Activated naive CD4-positive, alpha-beta T cell treated with anti-CD3 and anti-CD28 coated beads for 36 hours (primary cell): Measurements from ENCODE around the gene RPGRIP1. TPM values are rescaled to one million over a fixed set of nuclear protein-coding genes. Genes with fewer than 3 reads are reported as not detected.
A peak's percentile ranks its signal among the peaks of the same experiment; 100 is the strongest.
"Not testable (repeated sequence)": the region's sequence is repeated elsewhere in the genome, so short reads cannot be mapped to it uniquely, and the experiment has no call there.

ENCODE experiments used
- CTCF ChIA-PET: fragments of 350-600 bp; sonication (Branson Sonifier 250); formaldehyde crosslinking; loops from one replicate; lab custom pipeline; 2021; ENCODE audit warnings: antibody characterized with exemption; lab: Charles Lee
- DNase-seq: peaks from one replicate; pipeline ENCODE4 v3.0.0-alpha.2; 2020
- H3K27ac Mint-ChIP-seq: one replicate; pipeline ENCODE4 v1.8.0; 2021; ENCODE audit warnings: mild to moderate bottlenecking, mixed read lengths
- H3K27me3 Mint-ChIP-seq: one replicate; pipeline ENCODE4 v1.8.0; 2021; ENCODE audit warnings: low read depth, mixed read lengths
- H3K36me3 Mint-ChIP-seq: one replicate; pipeline ENCODE4 v1.8.0; 2021; ENCODE audit warnings: low read depth, mixed read lengths
- H3K4me1 Mint-ChIP-seq: one replicate; pipeline ENCODE4 v1.8.0; 2021; ENCODE audit warnings: low read depth, mixed read lengths
- H3K4me3 Mint-ChIP-seq: one replicate; pipeline ENCODE4 v1.8.0; 2021; ENCODE audit warnings: mild to moderate bottlenecking, moderate library complexity, mixed read lengths
- H3K9me3 Mint-ChIP-seq: one replicate; pipeline ENCODE4 v1.8.0; 2021; ENCODE audit warnings: mixed read lengths
- intact Hi-C: fragments of 100-400 bp; cut with micrococcal nuclease; formaldehyde crosslinking; loops from one replicate; pipeline ENCODE4 v1.15.1; 2023
- total RNA-seq, 2 experiments: library from RNA; stranded (reverse); gene quantifications; one replicate each; pipeline ENCODE4 v1.2.3, GENCODE V29; 2021

Gene RPGRIP1
- total RNA-seq, 2 experiments from 2014 or later = not detected

DNA sequence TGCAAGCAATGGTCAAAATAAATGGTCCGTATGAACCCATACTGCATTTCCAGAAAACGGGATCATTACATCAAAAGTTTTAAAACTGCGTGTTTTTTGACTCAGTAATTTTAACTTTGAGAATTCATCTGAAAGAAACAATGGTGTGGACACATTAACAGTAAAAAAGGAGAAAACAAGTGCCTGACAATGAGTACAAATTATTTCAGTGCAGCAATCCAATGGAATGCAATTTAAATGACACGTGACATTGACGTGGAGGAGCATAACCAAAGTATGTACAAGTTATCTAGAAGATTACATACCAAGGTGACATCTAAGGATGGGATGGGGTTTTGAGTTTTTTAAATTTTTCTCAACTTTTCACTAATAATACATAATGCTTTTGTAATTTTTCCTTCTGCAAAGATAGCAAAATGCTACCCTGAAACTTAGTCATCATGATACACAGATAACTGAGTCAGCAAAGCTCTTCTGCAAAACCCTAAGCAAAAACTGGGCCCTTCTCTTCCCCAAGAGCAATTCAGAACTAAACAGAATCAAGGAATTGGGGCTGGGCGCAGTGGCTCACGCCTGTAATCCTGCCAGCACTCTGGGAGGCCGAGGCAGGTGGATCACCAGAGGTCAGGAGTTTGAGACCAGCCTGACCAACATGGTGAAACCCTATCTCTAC is 31.0 kb upstream of the RPGRIP1 start:
- intact Hi-C loops = loop anchor here (2.0 kb wide), 1 partner anchor 14 kb away; no protein-coding TSS in a partner anchor

DNA sequence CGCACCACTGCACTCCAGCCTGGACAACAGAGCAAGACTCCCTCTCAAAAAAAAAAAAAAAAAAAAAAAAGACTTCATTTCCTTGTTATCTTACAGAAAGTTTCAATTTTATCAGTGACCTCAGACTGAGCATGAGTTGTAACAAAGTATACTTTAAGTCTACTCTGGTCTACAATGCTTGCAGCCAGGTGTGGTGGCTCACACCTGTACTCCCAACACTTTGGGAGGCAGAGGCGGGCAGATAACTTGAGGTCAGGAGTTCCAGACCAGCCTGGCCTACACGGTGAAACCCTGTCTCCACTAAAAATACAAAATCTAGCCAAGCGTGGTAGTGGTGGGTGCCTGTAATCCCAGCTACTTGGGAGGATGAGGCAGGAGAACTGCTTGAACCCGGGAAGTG is 28.7 kb upstream of the RPGRIP1 start:
- intact Hi-C loops = no loop called here
- H3K4me3 Mint-ChIP-seq = no peak overlapping the region
- H3K27me3 Mint-ChIP-seq = no peaks in the 10 kb centered on the region
- peak overlapping the region; percentile 41 for H3K27ac Mint-ChIP-seq
- DNase-seq = no peak
- peaks cover 73% of the 10 kb centered on the region for H3K36me3 Mint-ChIP-seq
- peaks cover 69% of the 10 kb centered on the region for H3K4me1 Mint-ChIP-seq
- no peaks in the 10 kb centered on the region for H3K9me3 Mint-ChIP-seq
- CTCF ChIA-PET = no interaction called here

More for the DNA sequence above, 31.0 kb upstream of the RPGRIP1 start:
- Mint-ChIP-seq H3K27ac (no peak overlapping the region), H3K27me3 (no peaks in the 10 kb centered on the region), H3K36me3 (peaks cover 73% of the 10 kb centered on the region), H3K9me3 (no peaks in the 10 kb centered on the region), H3K4me3 (no peak overlapping the region), H3K4me1 (peaks cover 70% of the 10 kb centered on the region)
- no peak for DNase-seq
- CTCF ChIA-PET = no interaction called here

DNA sequence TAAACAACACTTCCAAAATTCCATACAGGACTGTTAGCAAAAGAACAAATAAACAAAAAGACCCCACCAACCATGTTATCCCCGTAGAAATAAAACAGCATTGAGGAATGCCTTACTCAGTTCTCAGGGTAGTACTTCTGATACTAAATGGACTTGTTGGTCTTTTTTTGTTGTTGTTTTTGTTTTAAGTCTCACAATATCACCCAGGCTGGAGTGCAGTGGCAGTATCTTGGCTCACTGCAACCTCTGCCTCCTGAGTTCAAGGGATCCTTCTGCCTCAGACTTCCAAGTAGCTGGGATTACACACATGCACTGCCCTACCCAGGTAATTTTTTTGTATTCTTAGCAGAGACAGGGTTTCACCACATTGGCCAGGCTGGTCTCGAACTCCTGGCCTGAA is 27.7 kb upstream of the RPGRIP1 start:
- peaks cover 71% of the 10 kb centered on the region for H3K36me3 Mint-ChIP-seq
- CTCF ChIA-PET = no interaction called here
- H3K9me3 Mint-ChIP-seq = no peaks in the 10 kb centered on the region
- H3K27me3 Mint-ChIP-seq = no peaks in the 10 kb centered on the region
- peak overlapping the region; percentile 30 for H3K27ac Mint-ChIP-seq
- no peak for DNase-seq
- intact Hi-C loops = no loop called here
- no peak overlapping the region for H3K4me3 Mint-ChIP-seq
- H3K4me1 Mint-ChIP-seq = peaks cover 70% of the 10 kb centered on the region

DNA sequence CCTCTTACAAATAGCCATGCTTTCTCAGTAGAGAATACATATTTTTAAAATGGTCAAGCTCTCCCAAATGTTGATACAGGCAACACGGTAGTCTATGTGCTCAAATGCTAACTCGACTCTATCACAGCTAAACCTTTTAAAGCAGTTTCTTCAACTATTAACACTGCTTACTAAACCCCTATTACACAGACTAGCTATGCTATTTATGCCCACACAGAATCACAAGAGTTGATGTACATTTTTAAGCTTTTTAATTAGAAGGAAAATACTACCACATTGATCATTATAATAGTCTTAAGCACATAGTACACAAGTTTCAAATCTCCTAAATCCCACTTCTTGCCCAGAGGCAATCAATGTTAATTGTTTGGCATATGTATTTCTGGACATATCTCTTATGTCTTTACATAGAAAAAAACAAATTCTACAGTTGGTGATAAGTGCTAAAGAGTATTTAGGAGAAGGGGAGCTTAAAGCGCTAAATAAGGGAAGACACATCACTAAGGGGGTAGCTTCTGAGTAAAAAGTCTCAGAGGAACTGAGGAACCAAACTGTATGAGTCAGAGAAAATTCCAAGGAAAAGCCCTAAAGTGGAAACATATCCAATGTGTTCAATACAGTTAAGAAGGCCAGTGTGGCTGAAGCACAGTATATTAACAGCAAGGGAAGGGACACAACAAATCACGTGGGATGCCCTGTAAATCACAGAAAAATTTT is 24.3 kb upstream of the RPGRIP1 start:
- intact Hi-C loops = no loop called here
- Mint-ChIP-seq H3K36me3 (peaks cover 76% of the 10 kb centered on the region), H3K9me3 (no peaks in the 10 kb centered on the region), H3K27ac (peak overlapping the region; percentile 77), H3K27me3 (no peaks in the 10 kb centered on the region), H3K4me3 (peak overlapping the region; percentile 24), H3K4me1 (peaks cover 73% of the 10 kb centered on the region)
- CTCF ChIA-PET = interaction anchor here (0.6 to 1.3 kb wide), 5 partner anchors 9 to 40 kb away, joined by 3 to 5 read pairs (median 4); no protein-coding TSS in a partner anchor
- DNase-seq = no peak

DNA sequence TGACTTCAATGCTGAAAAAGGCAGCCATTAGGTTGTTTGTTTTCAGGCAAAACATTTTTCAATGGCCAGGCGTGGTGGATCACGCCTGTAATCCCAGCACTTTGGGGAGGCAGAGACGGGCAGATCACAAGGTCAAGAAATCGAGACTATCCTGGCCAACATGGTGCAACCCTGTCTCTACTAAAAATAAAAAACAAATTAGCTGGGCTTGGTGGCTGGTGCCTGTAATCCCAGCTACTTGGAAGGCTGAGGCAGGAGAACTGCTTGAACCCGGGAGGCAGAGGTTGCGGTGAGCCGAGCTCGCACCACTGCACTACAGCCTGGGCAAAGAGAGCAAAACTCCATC is 23.8 kb upstream of the RPGRIP1 start:
- DNase-seq, intact Hi-C loops, H3K27me3 Mint-ChIP-seq, H3K4me3 Mint-ChIP-seq, H3K9me3 Mint-ChIP-seq: not testable (repeated sequence)
- peaks cover 73% of the 10 kb centered on the region for H3K4me1 Mint-ChIP-seq
- CTCF ChIA-PET = interaction anchor here (1.2 to 1.3 kb wide), 2 partner anchors 9 to 25 kb away, joined by 4 to 5 read pairs; no protein-coding TSS in a partner anchor
- peaks cover 74% of the 10 kb centered on the region for H3K36me3 Mint-ChIP-seq
- peak overlapping the region; percentile 77 for H3K27ac Mint-ChIP-seq

DNA sequence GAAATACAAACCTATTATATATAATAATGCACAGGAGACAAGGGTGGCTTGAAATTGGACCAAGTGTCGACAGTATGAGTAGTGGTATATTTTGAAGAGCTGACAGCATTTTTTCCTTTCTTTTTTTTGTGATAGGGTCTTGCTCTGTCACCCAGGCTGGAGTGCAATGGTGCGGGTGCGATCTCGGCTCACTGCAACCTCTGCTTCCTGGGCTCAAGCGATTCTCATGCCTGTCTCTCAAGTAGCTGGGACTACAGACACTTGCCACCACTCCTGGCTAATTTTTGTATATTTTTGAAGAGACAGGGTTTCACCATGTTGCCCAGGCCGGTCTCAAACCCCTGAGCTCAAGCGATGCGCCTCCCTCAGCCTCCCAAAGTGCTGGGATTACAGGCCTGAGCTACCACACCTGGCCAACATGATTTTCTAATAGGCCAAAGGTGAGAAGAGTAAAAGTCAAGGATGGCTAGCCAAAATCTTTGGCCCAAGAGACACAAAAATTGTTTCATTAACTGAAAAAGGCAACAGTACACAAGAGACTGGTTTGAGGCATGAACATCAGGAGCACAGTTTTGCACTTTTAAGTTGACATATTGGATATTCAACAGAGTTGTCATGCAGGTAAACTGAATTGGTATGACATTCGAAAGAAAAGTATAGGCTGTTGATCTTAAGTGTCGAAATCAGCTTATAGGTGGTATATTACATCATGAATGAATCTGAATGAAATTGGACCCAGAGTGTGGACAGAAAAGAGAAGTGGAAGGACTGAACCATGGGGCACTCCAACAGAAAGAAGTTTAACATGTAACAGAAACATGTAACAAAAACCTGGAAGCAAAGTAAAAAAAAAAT is 23.1 kb upstream of the RPGRIP1 start:
- DNase-seq = no peak
- no peaks in the 10 kb centered on the region for H3K27me3 Mint-ChIP-seq
- CTCF ChIA-PET = interaction anchor here (0.6 to 1.3 kb wide), 4 partner anchors 8 to 28 kb away, joined by 3 to 5 read pairs (median 4); no protein-coding TSS in a partner anchor
- H3K9me3 Mint-ChIP-seq = no peaks in the 10 kb centered on the region
- H3K4me1 Mint-ChIP-seq = peaks cover 73% of the 10 kb centered on the region
- peak overlapping the region; percentile 16 for H3K4me3 Mint-ChIP-seq
- H3K36me3 Mint-ChIP-seq = peaks cover 74% of the 10 kb centered on the region
- intact Hi-C loops = no loop called here
- peak overlapping the region; percentile 63 for H3K27ac Mint-ChIP-seq

DNA sequence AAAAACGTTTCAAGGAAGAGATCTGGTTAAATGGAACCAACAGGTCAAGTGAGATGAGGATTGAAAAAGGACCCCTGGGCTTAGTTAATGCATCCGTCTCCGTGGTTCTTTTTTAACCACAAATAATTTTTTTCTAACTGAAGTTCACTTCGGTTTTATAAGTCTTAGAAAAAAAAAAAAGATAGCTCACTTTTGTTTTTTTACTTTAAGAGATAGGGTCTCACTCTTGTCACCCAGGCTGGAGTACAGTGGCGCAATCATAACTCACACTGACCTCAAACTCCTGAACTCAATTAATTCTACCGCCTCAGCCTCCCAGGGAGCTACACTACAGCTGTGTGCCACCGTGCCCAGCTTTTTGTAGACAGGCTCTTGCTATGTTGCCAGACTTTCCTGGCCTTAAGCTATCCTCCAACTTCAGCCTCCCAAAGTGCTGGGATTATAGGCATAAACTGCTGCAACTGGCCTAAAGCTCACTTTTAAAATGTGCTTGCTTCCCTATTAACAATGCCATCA is 22.4 kb upstream of the RPGRIP1 start:
- intact Hi-C loops = no loop called here
- Mint-ChIP-seq H3K27ac (peak overlapping the region; percentile 63), H3K4me3 (peak overlapping the region; percentile 39), H3K4me1 (peaks cover 74% of the 10 kb centered on the region), H3K9me3 (no peaks in the 10 kb centered on the region), H3K27me3 (no peaks in the 10 kb centered on the region), H3K36me3 (peaks cover 74% of the 10 kb centered on the region)
- CTCF ChIA-PET = no interaction called here
- DNase-seq = no peak

DNA sequence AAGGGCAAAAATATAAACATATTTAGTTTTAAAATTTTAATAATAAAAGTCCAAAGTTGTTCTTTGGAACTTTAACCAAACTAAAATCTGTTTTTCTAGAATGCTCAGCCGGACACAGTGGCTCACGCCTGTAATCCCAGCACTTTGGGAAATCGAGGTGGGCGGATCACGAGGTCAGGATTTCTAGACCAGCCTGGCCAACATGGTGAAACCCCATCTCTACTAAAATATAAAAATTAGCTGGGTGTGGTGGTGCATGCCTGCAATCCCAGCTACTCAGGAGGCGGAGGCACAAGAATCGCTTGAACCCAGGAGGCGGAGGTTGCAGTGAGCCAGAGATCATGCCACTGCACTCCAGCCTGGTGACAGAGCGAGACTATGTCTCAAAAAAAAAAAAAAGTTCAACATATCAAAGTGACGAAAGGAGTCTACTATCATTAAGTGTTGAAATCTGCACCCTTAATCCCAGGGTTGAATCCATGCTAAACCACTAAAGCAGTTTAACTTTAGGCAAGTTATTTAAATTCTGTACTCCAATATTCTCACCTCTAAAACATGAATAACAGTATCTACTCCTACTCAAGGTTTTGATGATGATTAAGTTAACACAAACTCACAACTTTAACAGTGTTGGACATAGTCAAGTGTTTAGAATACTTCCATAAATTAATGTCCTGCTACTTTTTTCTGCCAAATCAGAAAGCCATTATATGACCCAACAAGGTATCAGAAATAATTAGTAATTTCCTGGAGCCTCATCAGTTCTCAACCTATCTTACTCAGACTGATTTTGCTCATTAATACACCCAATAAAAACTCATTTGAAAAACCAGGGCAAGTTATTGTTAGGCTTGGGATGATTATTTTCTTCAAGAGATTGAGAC is 21.6 kb upstream of the RPGRIP1 start:
- CTCF ChIA-PET = no interaction called here
- Mint-ChIP-seq H3K27ac (peak overlapping the region; percentile 51), H3K36me3 (peaks cover 76% of the 10 kb centered on the region), H3K27me3 (no peaks in the 10 kb centered on the region), H3K4me1 (peaks cover 74% of the 10 kb centered on the region), H3K9me3 (no peaks in the 10 kb centered on the region), H3K4me3 (peak overlapping the region; percentile 16)
- intact Hi-C loops = no loop called here
- DNase-seq = no peak

DNA sequence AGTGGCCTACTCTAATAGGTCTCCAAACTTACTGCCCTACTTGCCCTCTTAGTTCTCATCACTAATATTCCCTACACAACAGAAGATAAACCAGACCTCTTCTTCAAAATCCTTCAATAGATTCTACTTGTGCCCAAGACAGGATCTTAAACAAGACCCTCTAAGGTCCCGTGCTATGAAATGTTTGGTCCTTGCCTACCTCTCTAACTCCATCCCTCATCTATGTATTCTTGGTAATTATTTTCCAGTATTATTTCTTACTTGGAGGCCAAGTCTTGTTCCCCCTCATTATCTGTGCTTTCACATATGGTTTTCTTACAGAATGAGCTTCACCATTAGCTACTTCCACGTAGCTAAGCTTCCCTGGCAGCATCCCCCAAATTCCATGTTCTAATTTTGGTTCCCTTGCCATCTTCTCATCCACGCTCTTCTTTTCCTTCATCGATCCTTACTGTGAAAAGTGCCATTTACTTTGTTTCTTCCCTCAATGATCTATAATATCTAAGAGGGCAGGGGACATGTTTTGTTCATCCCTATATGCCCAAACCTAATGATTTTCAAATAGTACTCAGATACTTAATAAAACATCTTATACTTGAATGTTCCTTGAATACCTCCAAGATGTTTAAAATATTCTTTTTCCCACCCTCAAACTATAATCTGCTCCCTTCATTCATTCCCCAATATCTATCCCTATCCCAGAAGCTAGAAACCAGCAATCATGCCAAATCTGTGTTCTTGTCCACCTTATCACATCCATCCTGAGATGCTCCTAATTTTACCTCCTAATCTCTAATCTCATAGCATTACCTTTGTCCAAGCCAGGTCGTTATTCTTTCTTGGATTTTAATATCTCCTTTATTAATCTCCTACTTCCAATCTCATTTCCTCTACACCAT is 20.7 kb upstream of the RPGRIP1 start:
- Mint-ChIP-seq H3K9me3 (no peaks in the 10 kb centered on the region), H3K36me3 (peaks cover 78% of the 10 kb centered on the region), H3K4me3 (peak overlapping the region; percentile 32), H3K27ac (peak overlapping the region; percentile 51), H3K4me1 (peaks cover 80% of the 10 kb centered on the region), H3K27me3 (no peaks in the 10 kb centered on the region)
- no peak for DNase-seq
- intact Hi-C loops = no loop called here
- CTCF ChIA-PET = interaction anchor here (0.8 kb wide), 1 partner anchor 27 kb away, joined by 4 read pairs; no protein-coding TSS in a partner anchor

DNA sequence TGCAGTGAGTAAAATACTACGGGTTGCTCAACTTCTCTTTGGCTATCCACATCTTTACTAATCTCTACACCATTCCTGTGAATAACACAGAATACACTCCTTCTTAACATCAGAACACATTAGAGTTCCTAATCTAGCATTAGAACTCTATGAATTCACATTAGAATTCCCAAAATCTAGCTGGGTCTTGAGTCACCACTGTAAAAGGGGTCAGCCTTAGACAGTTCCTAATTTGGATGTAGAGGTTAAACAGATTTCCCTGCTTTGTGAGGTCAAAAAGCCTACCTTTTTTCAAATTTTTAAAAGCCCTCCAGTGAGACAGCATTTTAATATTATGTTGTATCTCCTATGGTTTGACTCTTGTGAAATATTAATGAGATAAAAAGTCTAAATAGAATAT is 18.1 kb upstream of the RPGRIP1 start:
- CTCF ChIA-PET = no interaction called here
- Mint-ChIP-seq H3K4me1 (peaks cover 87% of the 10 kb centered on the region), H3K9me3 (no peaks in the 10 kb centered on the region), H3K27me3 (no peaks in the 10 kb centered on the region), H3K27ac (peak overlapping the region; percentile 100), H3K4me3 (no peak overlapping the region), H3K36me3 (peaks cover 90% of the 10 kb centered on the region)
- DNase-seq = no peak
- intact Hi-C loops = no loop called here

DNA sequence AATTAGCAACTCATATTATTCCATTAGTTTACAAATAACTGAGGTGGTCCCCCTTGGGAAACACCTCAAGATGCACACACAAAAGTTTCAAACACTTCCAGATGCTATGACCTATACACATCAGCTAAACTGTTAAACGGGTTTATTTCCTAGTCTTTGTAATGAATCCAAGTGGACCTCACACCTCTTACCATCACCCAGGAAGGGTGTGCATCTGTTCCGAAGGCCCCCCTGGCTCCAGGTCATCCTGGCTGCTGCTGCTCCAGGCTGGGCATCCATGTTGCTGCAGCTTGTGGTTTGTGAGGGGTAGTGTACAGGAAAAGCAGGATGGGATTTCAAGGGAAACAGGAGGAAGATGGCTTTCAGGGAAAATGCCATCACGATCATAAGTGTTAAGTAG is 17.5 kb upstream of the RPGRIP1 start:
- CTCF ChIA-PET = no interaction called here
- Mint-ChIP-seq H3K4me3 (peak overlapping the region; percentile 61), H3K9me3 (no peaks in the 10 kb centered on the region), H3K27ac (peak overlapping the region; percentile 100), H3K4me1 (peaks cover 81% of the 10 kb centered on the region), H3K27me3 (no peaks in the 10 kb centered on the region), H3K36me3 (peaks cover 89% of the 10 kb centered on the region)
- DNase-seq = no peak
- intact Hi-C loops = no loop called here
